GM06990 (cell line): ENCODE results near the gene RRAS2.

Source experiments
- DNase-seq: peaks from one replicate; pipeline ENCODE4 v3.0.0-alpha.2; 2011; ENCODE audit not compliant: insufficient read length; ENCODE audit errors: extremely low read depth
- H3K27me3 ChIP-seq: replicated peaks from 2 replicates; pipeline ENCODE4 v1.6.0; 2011; ENCODE audit warnings: low read length; ENCODE audit not compliant: control insufficient read depth, insufficient read depth
- H3K36me3 ChIP-seq: 2 replicates; pipeline ENCODE4 v1.5.1; 2011; ENCODE audit warnings: low read length; ENCODE audit not compliant: control insufficient read depth, insufficient read depth
- H3K4me3 ChIP-seq: replicated peaks from 2 replicates; pipeline ENCODE4 v1.5.1; 2011; ENCODE audit warnings: low read depth, mild to moderate bottlenecking, control low read depth, low read length
- CTCF ChIP-seq: IDR thresholded peaks from 2 replicates; pipeline ENCODE4 v1.5.1; 2011; ENCODE audit warnings: low read length, control low read depth, mild to moderate bottlenecking, inconsistent platforms; ENCODE audit not compliant: insufficient read depth, poor library complexity, severe bottlenecking

RRAS2 gene

GRCh38 chr11:14229472-14229871 is 129.5 kb downstream of the RRAS2 start:
- no peak overlapping the region for H3K4me3 ChIP-seq
- DNase-seq, result no peak
- TF ChIP-seq CTCF, result no peak

GRCh38 chr11:14228356-14228755 is 130.6 kb downstream of the RRAS2 start:
- DNase-seq, result no peak
- Histone ChIP-seq H3K36me3 (no peaks in the 10 kb centered on the region), H3K4me3 (no peak overlapping the region), H3K27me3 (no peaks in the 10 kb centered on the region; the same call in 1 of the 2 replicates)
- TF ChIP-seq CTCF, result no peak

More at GRCh38 chr11:14229472-14229871, 129.5 kb downstream of the RRAS2 start:
- Histone ChIP-seq H3K36me3 (no peaks in the 10 kb centered on the region), H3K27me3 (no peaks in the 10 kb centered on the region)
